H9 (cell line): ENCODE data around the gene RRAS. TPM values are rescaled to one million over a fixed set of nuclear protein-coding genes. Genes with fewer than 3 reads are reported as not detected.
A peak's percentile ranks its signal among the peaks of the same experiment; 100 is the strongest.

Source experiments
- DNase-seq: peaks from one replicate; pipeline ENCODE4 v3.0.0-alpha.2; 2017
- H2AFZ ChIP-seq: one replicate; pipeline ENCODE4 v1.6.1; 2013; ENCODE audit warnings: mild to moderate bottlenecking, low read length, control low read depth, moderate library complexity
- H2AK5ac ChIP-seq: 2 replicates; pipeline ENCODE4 v1.6.1; 2013; ENCODE audit warnings: low read length, control low read depth, mixed read lengths; ENCODE audit not compliant: insufficient read length
- H2BK120ac ChIP-seq: one replicate; pipeline ENCODE4 v1.6.1; 2013; ENCODE audit warnings: low read depth, mild to moderate bottlenecking, low read length, control low read depth, inconsistent platforms; ENCODE audit not compliant: poor library complexity, severe bottlenecking
- H2BK12ac ChIP-seq: 2 replicates; pipeline ENCODE4 v1.6.1; 2013; ENCODE audit warnings: low read length, control low read depth, mixed read lengths, low read depth; ENCODE audit not compliant: insufficient read length
- H2BK15ac ChIP-seq: 2 replicates; pipeline ENCODE4 v1.6.1; 2013; ENCODE audit warnings: low read depth, low read length, control low read depth
- H2BK20ac ChIP-seq: one replicate; pipeline ENCODE4 v1.6.1; 2013; ENCODE audit warnings: low read depth, mild to moderate bottlenecking, low read length, control low read depth, inconsistent platforms; ENCODE audit not compliant: poor library complexity, severe bottlenecking
- H2BK5ac ChIP-seq: 2 replicates; pipeline ENCODE4 v1.6.1; 2013; ENCODE audit warnings: low read length, control low read depth, mixed read lengths; ENCODE audit not compliant: insufficient read length
- H3K14ac ChIP-seq: 2 replicates; pipeline ENCODE4 v1.6.1; 2013; ENCODE audit warnings: low read length, control low read depth; ENCODE audit not compliant: insufficient read depth
- H3K18ac ChIP-seq: 2 replicates; pipeline ENCODE4 v1.6.1; 2013; ENCODE audit warnings: low read depth, mild to moderate bottlenecking, mixed read lengths, low read length, control low read depth; ENCODE audit not compliant: insufficient read length
- H3K23ac ChIP-seq: 2 replicates; pipeline ENCODE4 v1.6.1; 2013; ENCODE audit warnings: low read length, control low read depth, mixed read lengths, low read depth; ENCODE audit not compliant: insufficient read length
- H3K23me2 ChIP-seq: 2 replicates; pipeline ENCODE4 v1.6.1; 2013; ENCODE audit warnings: low read depth, mild to moderate bottlenecking, mixed read lengths, low read length, control low read depth; ENCODE audit not compliant: insufficient read length, poor library complexity, severe bottlenecking
- H3K27ac ChIP-seq: 2 replicates; pipeline ENCODE4 v1.5.1; 2013; ENCODE audit warnings: low read length, control low read depth, mixed read lengths, low read depth; ENCODE audit not compliant: insufficient read length
- H3K27me3 ChIP-seq: 2 replicates; pipeline ENCODE4 v1.6.1; 2013; ENCODE audit warnings: low read length, control low read depth, inconsistent platforms; ENCODE audit not compliant: insufficient read depth
- H3K4ac ChIP-seq: 2 replicates; pipeline ENCODE4 v1.6.1; 2013; ENCODE audit warnings: low read depth, mild to moderate bottlenecking, control low read depth, inconsistent platforms, low read length, moderate library complexity
- H3K4me1 ChIP-seq: 2 replicates; pipeline ENCODE4 v1.6.1; 2013; ENCODE audit warnings: low read length, control low read depth, inconsistent platforms; ENCODE audit not compliant: insufficient read depth
- H3K4me2 ChIP-seq: 2 replicates; pipeline ENCODE4 v1.6.1; 2013; ENCODE audit warnings: low read length, control low read depth, mixed read lengths; ENCODE audit not compliant: insufficient read length, insufficient read depth
- H3K56ac ChIP-seq: 2 replicates; pipeline ENCODE4 v1.6.1; 2013; ENCODE audit warnings: low read depth, mild to moderate bottlenecking, mixed read lengths, low read length, control low read depth; ENCODE audit not compliant: insufficient read length
- H3K79me1 ChIP-seq: 2 replicates; pipeline ENCODE4 v1.6.1; 2013; ENCODE audit warnings: low read depth, mild to moderate bottlenecking, moderate library complexity, low read length, control low read depth, inconsistent platforms; ENCODE audit not compliant: insufficient read depth, poor library complexity, severe bottlenecking
- H3K79me2 ChIP-seq: 2 replicates; pipeline ENCODE4 v1.6.1; 2013; ENCODE audit warnings: low read length, control low read depth, inconsistent platforms; ENCODE audit not compliant: insufficient read depth
- H3K9ac ChIP-seq: 2 replicates; pipeline ENCODE4 v1.6.1; 2013; ENCODE audit warnings: low read length, control low read depth, mixed read lengths; ENCODE audit not compliant: insufficient read length; ENCODE audit errors: extremely low read depth
- H3K9me3 ChIP-seq: one replicate; pipeline ENCODE4 v1.6.1; 2013; ENCODE audit warnings: low read depth, low read length, inconsistent platforms; ENCODE audit not compliant: control insufficient read depth
- H3T11ph ChIP-seq: one replicate; pipeline ENCODE4 v1.6.1; 2013; ENCODE audit warnings: mild to moderate bottlenecking, low read length, control low read depth, inconsistent platforms
- H4K20me1 ChIP-seq: one replicate; pipeline ENCODE4 v1.6.1; 2013; ENCODE audit not compliant: control insufficient read depth, insufficient read length, insufficient read depth
- H4K5ac ChIP-seq: 2 replicates; pipeline ENCODE4 v1.6.1; 2013; ENCODE audit warnings: low read depth, mild to moderate bottlenecking, mixed read lengths, low read length, control low read depth; ENCODE audit not compliant: insufficient read length
- H4K8ac ChIP-seq: replicated peaks from 2 replicates; pipeline ENCODE4 v1.6.1; 2013; ENCODE audit warnings: low read length, control low read depth, mixed read lengths, low read depth; ENCODE audit not compliant: insufficient read length
- H4K91ac ChIP-seq: 2 replicates; pipeline ENCODE4 v1.6.1; 2013; ENCODE audit warnings: low read depth, mild to moderate bottlenecking, moderate library complexity, mixed read lengths, low read length, control low read depth; ENCODE audit not compliant: insufficient read length
- H3K27ac Mint-ChIP-seq, 3 experiments: 2 replicates in 2 of 3; 3 replicates in 1 of 3; pipeline ENCODE4 v1.8.0; 2020 to 2021; ENCODE audit warnings: mixed read lengths in 3 of 3, mild to moderate bottlenecking in 1 of 3, moderate library complexity in 1 of 3
- H3K27me3 Mint-ChIP-seq: 2 replicates; pipeline ENCODE4 v1.8.0; 2021; ENCODE audit warnings: low read depth, mild to moderate bottlenecking, moderate library complexity, mixed read lengths
- H3K36me3 Mint-ChIP-seq, 3 experiments: 2 replicates in 2 of 3; 3 replicates in 1 of 3; pipeline ENCODE4 v1.8.0; 2020 to 2021; ENCODE audit warnings: low read depth in 3 of 3, mixed read lengths in 3 of 3; ENCODE audit not compliant: insufficient read depth in 1 of 3
- H3K4me1 Mint-ChIP-seq, 2 experiments: 2 replicates each; pipeline ENCODE4 v1.8.0; 2020; ENCODE audit warnings: mixed read lengths in 2 of 2
- H3K4me3 Mint-ChIP-seq, 2 experiments: 2 replicates in 1 of 2; 3 replicates in 1 of 2; pipeline ENCODE4 v1.8.0; 2020 to 2021; ENCODE audit warnings: mild to moderate bottlenecking in 2 of 2, mixed read lengths in 2 of 2, moderate library complexity in 1 of 2
- H3K9me3 Mint-ChIP-seq, 2 experiments: 2 replicates in 1 of 2; 3 replicates in 1 of 2; pipeline ENCODE4 v1.8.0; 2020; ENCODE audit warnings: mild to moderate bottlenecking in 2 of 2, mixed read lengths in 2 of 2, moderate library complexity in 1 of 2
- CTCF ChIP-seq: fragments of 200-600 bp; sonication (generic); conservative IDR thresholded peaks from 3 replicates; pipeline ENCODE4 v1.8.0; 2021; ENCODE audit warnings: antibody characterized with exemption, mild to moderate bottlenecking
- WGBS: extraction: QIAGEN DNeasy Blood & Tissue Kit; methylation state at CpG from one replicate; pipeline ENCODE4 v1.1.7; 2013; ENCODE audit warnings: missing lambda C conversion rate, low lambda C conversion rate, mixed read lengths; ENCODE audit not compliant: insufficient read length; ENCODE audit errors: extremely low coverage; 5-methylcytosine and 5-hydroxymethylcytosine counted together
- total RNA-seq: library from RNA; stranded (reverse); gene quantifications from 2 replicates; pipeline ENCODE4 v1.2.1, GENCODE V29; 2021

Gene RRAS
- total RNA-seq, 1 experiment from 2014 or later, result 9.9 TPM

GRCh38 chr19:49688531-49689132, 48.7 kb upstream of the RRAS start:
- Histone ChIP-seq H3K18ac (no peak overlapping the region), H4K91ac (no peak overlapping the region), H2AK5ac (no peak overlapping the region), H3K14ac (no peak overlapping the region), H4K20me1 (no peaks in the 10 kb centered on the region), H3T11ph (no peak overlapping the region), H3K56ac (no peak overlapping the region), H2BK15ac (no peak overlapping the region), H3K79me2 (no peaks in the 10 kb centered on the region), H3K9ac (no peak overlapping the region), H2BK12ac (no peak overlapping the region), H3K9me3 (no peaks in the 10 kb centered on the region), H2AFZ (no peak overlapping the region), H3K79me1 (no peaks in the 10 kb centered on the region), H3K4ac (no peak overlapping the region), H3K4me2 (peak overlapping the region; percentile 98), H2BK120ac (no peak overlapping the region), H3K23ac (no peak overlapping the region), H4K8ac (no peak overlapping the region), H3K27ac (no peak overlapping the region), H3K27me3 (no peaks in the 10 kb centered on the region), H2BK20ac (no peak overlapping the region), H4K5ac (no peak overlapping the region), H3K4me1 (peaks cover 10% of the 10 kb centered on the region; the same call in 1 of the 2 replicates), H2BK5ac (no peak overlapping the region), H3K23me2 (peaks cover 19% of the 10 kb centered on the region)
- Mint-ChIP-seq H3K4me3 (peak overlapping the region; percentile 15 to 98), H3K4me1 (peaks cover 26 to 56% of the 10 kb centered on the region in 2 experiments), H3K9me3 (peaks cover 0 to 3% of the 10 kb centered on the region in 2 experiments; a peak in 2 of 5 replicates), H3K27ac (peak overlapping the region; percentile 75 to 90 (median 86); a peak in 4 of 7 replicates), H3K36me3 (peaks cover 31 to 59% (median 47%) of the 10 kb centered on the region in 3 experiments), H3K27me3 (no peaks in the 10 kb centered on the region; the same call in 1 of the 2 replicates)
- no CpG with 5 or more reads among the region's 12 CpGs for WGBS
- TF ChIP-seq CTCF, result no peak
- DNase-seq, result peak; percentile 40
